ENCODE measurements around the gene ADCY9.
"Not testable (repeated sequence)": the region's sequence is repeated elsewhere in the genome, so short reads cannot be mapped to it uniquely, and the experiment has no call there.

Gene ADCY9

GRCh38 chr16:4052801-4053293 lies 63.4 kb downstream of the ADCY9 start:
- Histone ChIP-seq H3K27me3 (ENCODE audit: insufficient read depth, low read length) (no peaks in the 10 kb centered on the region), H3K36me3 (ENCODE audit: insufficient read depth, low read length) (no peaks in the 10 kb centered on the region), H3K4me1 (ENCODE audit: control insufficient read depth, insufficient read depth, low read length, unreplicated experiment) (peaks cover 17% of the 10 kb centered on the region), H2AFZ (ENCODE audit: low read length, unreplicated experiment) (no peak overlapping the region), H3K4me3 (ENCODE audit: low read depth, low read length) (peak overlapping the region; percentile 67), H3K79me2 (ENCODE audit: control insufficient read depth, insufficient read depth, low read length, unreplicated experiment) (no peaks in the 10 kb centered on the region), H3K27ac (ENCODE audit: low read depth, low read length) (peak overlapping the region; percentile 55)

DNA sequence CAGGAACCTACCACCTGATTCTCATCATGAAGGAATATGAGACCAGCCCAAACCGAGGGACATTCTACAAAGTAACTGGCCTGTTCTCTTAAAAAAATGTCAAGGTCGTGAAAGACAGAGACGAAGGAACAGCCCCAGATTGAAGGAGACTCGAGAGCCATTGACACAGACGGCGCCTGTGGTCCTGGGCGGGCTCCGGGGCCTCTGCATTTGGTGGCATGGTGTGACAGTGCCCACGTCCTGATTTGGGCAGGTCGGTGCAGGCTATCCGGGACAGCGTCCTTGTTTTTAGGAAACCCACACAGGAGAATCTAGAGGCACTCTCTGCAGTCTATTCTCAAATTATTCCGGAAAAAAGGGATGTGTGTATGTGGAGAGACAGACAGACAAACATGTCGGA lies 64.1 kb downstream of the ADCY9 start:
- no peaks in the 10 kb centered on the region for H3K27me3 ChIP-seq (ENCODE audit: insufficient read depth, low read length)
- peaks cover 17% of the 10 kb centered on the region for H3K4me1 ChIP-seq (ENCODE audit: control insufficient read depth, insufficient read depth, low read length, unreplicated experiment)
- H2AFZ ChIP-seq (ENCODE audit: low read length, unreplicated experiment): no peak overlapping the region
- H3K79me2 ChIP-seq (ENCODE audit: control insufficient read depth, insufficient read depth, low read length, unreplicated experiment): no peaks in the 10 kb centered on the region
- no peak overlapping the region for H3K4me3 ChIP-seq (ENCODE audit: low read depth, low read length)
- H3K36me3 ChIP-seq (ENCODE audit: insufficient read depth, low read length): no peaks in the 10 kb centered on the region
- H3K27ac ChIP-seq (ENCODE audit: low read depth, low read length): no peak overlapping the region

DNA sequence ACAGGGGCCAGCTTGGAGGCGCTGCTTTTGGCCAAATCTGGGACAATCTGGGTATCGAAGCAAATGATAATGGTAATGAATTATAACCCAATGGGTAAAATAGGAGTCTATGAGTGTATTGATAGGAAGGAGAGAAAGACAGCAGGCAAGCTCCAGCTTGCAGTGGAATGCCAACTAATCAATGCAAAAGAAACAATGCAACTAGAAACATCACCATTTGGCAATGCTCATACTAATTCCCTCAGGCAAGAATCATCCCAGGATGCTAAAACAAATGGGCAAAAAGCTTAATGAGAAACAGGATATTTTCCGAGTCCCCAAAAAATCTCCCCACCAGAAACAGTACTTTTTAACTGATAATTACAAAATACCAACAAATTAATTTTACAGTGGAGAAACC lies 64.7 kb downstream of the ADCY9 start:
- peaks cover 17% of the 10 kb centered on the region for H3K4me1 ChIP-seq (ENCODE audit: control insufficient read depth, insufficient read depth, low read length, unreplicated experiment)
- no peak overlapping the region for H3K27ac ChIP-seq (ENCODE audit: low read depth, low read length)

DNA sequence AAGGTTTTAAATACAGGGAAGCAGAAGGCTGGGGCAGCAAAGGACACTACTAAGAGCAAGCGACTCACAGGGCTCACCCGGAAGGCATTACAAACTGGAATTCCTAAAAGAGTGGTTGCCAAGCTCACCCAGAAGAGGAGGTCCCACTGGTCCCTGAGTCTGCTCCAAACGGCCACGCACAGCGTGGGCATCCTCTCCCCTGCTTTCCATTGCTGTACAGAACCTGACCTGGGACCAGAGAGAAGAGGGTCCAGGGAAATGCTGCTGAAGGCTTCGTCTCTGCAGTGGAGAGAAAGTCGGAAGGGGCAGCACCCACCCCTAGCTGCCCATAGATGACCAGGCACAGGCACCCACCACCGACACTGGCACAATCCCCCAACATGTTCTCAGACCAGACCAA lies 67.2 kb downstream of the ADCY9 start:
- Histone ChIP-seq H3K4me3 (ENCODE audit: low read depth, low read length) (no peak overlapping the region), H3K27ac (ENCODE audit: low read depth, low read length) (no peak overlapping the region), H2AFZ (ENCODE audit: low read length, unreplicated experiment) (no peak overlapping the region), H3K79me2 (ENCODE audit: control insufficient read depth, insufficient read depth, low read length, unreplicated experiment) (no peaks in the 10 kb centered on the region), H3K27me3 (ENCODE audit: insufficient read depth, low read length) (no peaks in the 10 kb centered on the region), H3K4me1 (ENCODE audit: control insufficient read depth, insufficient read depth, low read length, unreplicated experiment) (peaks cover 21% of the 10 kb centered on the region), H3K36me3 (ENCODE audit: insufficient read depth, low read length) (no peaks in the 10 kb centered on the region)

More for the DNA sequence above, 64.7 kb downstream of the ADCY9 start:
- Histone ChIP-seq H3K27me3 (ENCODE audit: insufficient read depth, low read length) (no peaks in the 10 kb centered on the region), H2AFZ (ENCODE audit: low read length, unreplicated experiment) (no peak overlapping the region), H3K79me2 (ENCODE audit: control insufficient read depth, insufficient read depth, low read length, unreplicated experiment) (no peaks in the 10 kb centered on the region), H3K36me3 (ENCODE audit: insufficient read depth, low read length) (no peaks in the 10 kb centered on the region), H3K4me3 (ENCODE audit: low read depth, low read length) (no peak overlapping the region)

- no peak overlapping the region for H3K4me3 ChIP-seq (ENCODE audit: low read depth, low read length)
- no peak overlapping the region for H2AFZ ChIP-seq (ENCODE audit: low read length, unreplicated experiment)
- H3K79me2 ChIP-seq (ENCODE audit: control insufficient read depth, insufficient read depth, low read length, unreplicated experiment): no peaks in the 10 kb centered on the region
- H3K27ac ChIP-seq (ENCODE audit: low read depth, low read length): no peak overlapping the region
- peaks cover 20% of the 10 kb centered on the region for H3K4me1 ChIP-seq (ENCODE audit: control insufficient read depth, insufficient read depth, low read length, unreplicated experiment)
- H3K27me3 ChIP-seq (ENCODE audit: insufficient read depth, low read length): no peaks in the 10 kb centered on the region
- H3K36me3 ChIP-seq (ENCODE audit: insufficient read depth, low read length): no peaks in the 10 kb centered on the region
Observed at GRCh38 chr16:4048481-4048880, 67.8 kb downstream of the ADCY9 start.

DNA sequence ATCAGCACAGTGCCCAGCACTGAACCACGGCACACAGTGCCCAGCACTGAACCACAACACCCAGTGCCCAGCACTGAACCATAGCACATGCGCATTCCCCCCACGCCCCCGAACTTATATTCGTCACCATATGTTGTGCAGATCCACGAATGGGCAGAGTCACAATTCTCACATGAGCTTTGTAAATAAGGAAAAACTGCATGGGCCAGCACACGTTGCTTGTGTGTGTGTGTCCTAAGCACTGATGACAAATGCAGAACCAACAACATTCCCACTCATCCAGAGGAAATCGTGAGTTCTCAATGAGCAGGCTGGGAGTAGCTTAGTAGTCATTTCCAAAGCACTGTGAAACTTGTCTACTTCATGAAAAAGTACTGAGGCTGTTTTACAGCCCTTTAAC lies 70.0 kb downstream of the ADCY9 start:
- H3K27ac ChIP-seq (ENCODE audit: low read depth, low read length): no peak overlapping the region
- no peaks in the 10 kb centered on the region for H3K27me3 ChIP-seq (ENCODE audit: insufficient read depth, low read length)
- H3K79me2 ChIP-seq (ENCODE audit: control insufficient read depth, insufficient read depth, low read length, unreplicated experiment): no peaks in the 10 kb centered on the region
- H3K4me1 ChIP-seq (ENCODE audit: control insufficient read depth, insufficient read depth, low read length, unreplicated experiment): peaks cover 8% of the 10 kb centered on the region
- H2AFZ ChIP-seq (ENCODE audit: low read length, unreplicated experiment): no peak overlapping the region
- no peaks in the 10 kb centered on the region for H3K36me3 ChIP-seq (ENCODE audit: insufficient read depth, low read length)
- H3K4me3 ChIP-seq (ENCODE audit: low read depth, low read length): no peak overlapping the region

- not testable (repeated sequence) for H3K4me1 ChIP-seq (ENCODE audit: control insufficient read depth, insufficient read depth, low read length, unreplicated experiment); H3K4me3 ChIP-seq (ENCODE audit: low read depth, low read length); H3K27ac ChIP-seq (ENCODE audit: low read depth, low read length); H3K36me3 ChIP-seq (ENCODE audit: insufficient read depth, low read length); H3K79me2 ChIP-seq (ENCODE audit: control insufficient read depth, insufficient read depth, low read length, unreplicated experiment); H3K27me3 ChIP-seq (ENCODE audit: insufficient read depth, low read length); H2AFZ ChIP-seq (ENCODE audit: low read length, unreplicated experiment)
Observed at GRCh38 chr16:4045561-4045960, 70.7 kb downstream of the ADCY9 start.

- Histone ChIP-seq H3K36me3 (ENCODE audit: insufficient read depth, low read length) (no peaks in the 10 kb centered on the region), H3K4me3 (ENCODE audit: low read depth, low read length) (no peak overlapping the region), H3K27me3 (ENCODE audit: insufficient read depth, low read length) (no peaks in the 10 kb centered on the region), H3K4me1 (ENCODE audit: control insufficient read depth, insufficient read depth, low read length, unreplicated experiment) (peaks cover 8% of the 10 kb centered on the region), H2AFZ (ENCODE audit: low read length, unreplicated experiment) (no peak overlapping the region), H3K27ac (ENCODE audit: low read depth, low read length) (no peak overlapping the region), H3K79me2 (ENCODE audit: control insufficient read depth, insufficient read depth, low read length, unreplicated experiment) (no peaks in the 10 kb centered on the region)
Observed at GRCh38 chr16:4042581-4042980, 73.7 kb downstream of the ADCY9 start.

- Histone ChIP-seq H3K4me3 (ENCODE audit: low read depth, low read length) (no peak overlapping the region), H3K36me3 (ENCODE audit: insufficient read depth, low read length) (no peaks in the 10 kb centered on the region), H3K79me2 (ENCODE audit: control insufficient read depth, insufficient read depth, low read length, unreplicated experiment) (no peaks in the 10 kb centered on the region), H3K27ac (ENCODE audit: low read depth, low read length) (no peak overlapping the region), H2AFZ (ENCODE audit: low read length, unreplicated experiment) (no peak overlapping the region), H3K27me3 (ENCODE audit: insufficient read depth, low read length) (no peaks in the 10 kb centered on the region), H3K4me1 (ENCODE audit: control insufficient read depth, insufficient read depth, low read length, unreplicated experiment) (no peaks in the 10 kb centered on the region)
Observed at GRCh38 chr16:4038448-4038847, 77.8 kb downstream of the ADCY9 start.

DNA sequence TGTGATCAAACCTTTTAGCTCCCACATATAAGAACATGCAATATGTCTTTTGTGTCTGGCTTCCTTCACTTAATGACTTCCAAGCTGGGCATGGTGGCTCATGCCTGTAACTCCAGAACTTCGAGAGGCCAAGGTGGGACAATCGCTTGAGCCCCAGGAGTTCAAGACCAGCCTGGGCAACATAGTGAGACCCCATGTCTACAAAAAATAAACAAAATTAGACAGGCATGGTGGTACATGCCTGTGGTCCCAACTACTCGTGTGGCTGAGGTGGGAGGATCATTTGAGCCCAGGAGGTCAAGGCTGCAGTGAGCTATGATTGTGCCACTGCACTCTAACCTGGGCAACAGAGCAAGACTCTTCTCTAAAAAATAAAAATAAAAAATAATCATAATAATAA lies 79.3 kb downstream of the ADCY9 start:
- H3K79me2 ChIP-seq (ENCODE audit: control insufficient read depth, insufficient read depth, low read length, unreplicated experiment); H3K27me3 ChIP-seq (ENCODE audit: insufficient read depth, low read length); H3K36me3 ChIP-seq (ENCODE audit: insufficient read depth, low read length); H3K27ac ChIP-seq (ENCODE audit: low read depth, low read length); H2AFZ ChIP-seq (ENCODE audit: low read length, unreplicated experiment); H3K4me1 ChIP-seq (ENCODE audit: control insufficient read depth, insufficient read depth, low read length, unreplicated experiment); H3K4me3 ChIP-seq (ENCODE audit: low read depth, low read length): not testable (repeated sequence)

DNA sequence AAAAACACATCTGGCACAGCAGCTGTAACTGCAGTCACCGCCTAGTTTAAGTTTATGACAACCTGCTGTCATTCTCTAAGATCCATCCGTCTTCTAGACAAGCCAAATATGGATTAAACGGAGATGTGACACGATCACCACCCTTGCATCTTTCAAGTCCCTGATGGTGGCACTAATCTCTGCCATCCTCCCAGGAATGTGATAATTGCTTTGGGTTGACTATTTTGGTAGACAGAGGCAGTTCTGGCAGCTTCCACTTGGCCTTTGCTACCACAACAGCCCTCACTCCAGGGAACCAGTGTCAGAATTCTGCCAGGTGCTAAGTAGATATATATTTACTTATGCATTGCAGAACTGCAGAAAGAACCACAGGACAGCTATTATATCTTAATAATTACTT lies 81.3 kb downstream of the ADCY9 start:
- no peaks in the 10 kb centered on the region for H3K4me1 ChIP-seq (ENCODE audit: control insufficient read depth, insufficient read depth, low read length, unreplicated experiment)
- H3K36me3 ChIP-seq (ENCODE audit: insufficient read depth, low read length): no peaks in the 10 kb centered on the region
- H2AFZ ChIP-seq (ENCODE audit: low read length, unreplicated experiment): no peak overlapping the region
- no peak overlapping the region for H3K27ac ChIP-seq (ENCODE audit: low read depth, low read length)
- H3K27me3 ChIP-seq (ENCODE audit: insufficient read depth, low read length): no peaks in the 10 kb centered on the region
- no peaks in the 10 kb centered on the region for H3K79me2 ChIP-seq (ENCODE audit: control insufficient read depth, insufficient read depth, low read length, unreplicated experiment)
- no peak overlapping the region for H3K4me3 ChIP-seq (ENCODE audit: low read depth, low read length)
